Endothelial cell (in vitro differentiated cells): ENCODE measurements around the gene CD86. TPM values are rescaled to one million over a fixed set of nuclear protein-coding genes. Genes with fewer than 3 reads are reported as not detected.

ENCODE experiments used
- DNase-seq: peaks from one replicate; pipeline ENCODE4 v3.0.0; 2021; ENCODE audit warnings: low spot score
- H3K27ac Mint-ChIP-seq: one replicate; pipeline ENCODE4 v1.8.0; 2021; ENCODE audit warnings: mixed read lengths, inconsistent platforms; ENCODE audit not compliant: unreplicated experiment
- H3K27me3 Mint-ChIP-seq: one replicate; pipeline ENCODE4 v1.8.0; 2021; ENCODE audit warnings: mild to moderate bottlenecking, moderate library complexity, mixed read lengths, inconsistent platforms; ENCODE audit not compliant: unreplicated experiment
- H3K36me3 Mint-ChIP-seq: one replicate; pipeline ENCODE4 v1.8.0; 2021; ENCODE audit warnings: mild to moderate bottlenecking, low read depth, mixed read lengths, inconsistent platforms; ENCODE audit not compliant: unreplicated experiment
- H3K4me1 Mint-ChIP-seq: one replicate; pipeline ENCODE4 v1.8.0; 2021; ENCODE audit warnings: mild to moderate bottlenecking, mixed read lengths, inconsistent platforms; ENCODE audit not compliant: unreplicated experiment
- H3K4me3 Mint-ChIP-seq: one replicate; pipeline ENCODE4 v1.8.0; 2021; ENCODE audit warnings: mild to moderate bottlenecking, mixed read lengths, inconsistent platforms; ENCODE audit not compliant: unreplicated experiment
- H3K9me3 Mint-ChIP-seq: one replicate; pipeline ENCODE4 v1.8.0; 2021; ENCODE audit warnings: mixed read lengths, inconsistent platforms; ENCODE audit not compliant: unreplicated experiment
- CTCF ChIP-seq: fragments of 200-600 bp; sonication (generic); IDR thresholded peaks from one replicate; pipeline ENCODE4 v1.5.0; 2021; ENCODE audit warnings: antibody characterized with exemption; ENCODE audit not compliant: unreplicated experiment
- total RNA-seq: library from RNA; stranded (reverse); fragmentation: NEBNext Ultra II Directional; extraction: Animal tissue kit (Norgen Biotek cat#: 25700); gene quantifications from one replicate; pipeline ENCODE4 v1.2.1, GENCODE V29; 2021; ENCODE audit not compliant: unreplicated experiment

The CD86 gene
- total RNA-seq, 1 donor from 2014 or later = not detected

- H3K27me3 Mint-ChIP-seq = no peaks in the 10 kb centered on the region
- no peak for TF ChIP-seq CTCF
- no peak overlapping the region for H3K27ac Mint-ChIP-seq
- no peaks in the 10 kb centered on the region for H3K9me3 Mint-ChIP-seq
- no peak overlapping the region for H3K4me3 Mint-ChIP-seq
- no peaks in the 10 kb centered on the region for H3K36me3 Mint-ChIP-seq
- no peaks in the 10 kb centered on the region for H3K4me1 Mint-ChIP-seq
- no peak for DNase-seq
Measured at GRCh38 chr3:122097141-122097540, 42.0 kb downstream of the CD86 start.

GRCh38 chr3:122098611-122099010, 43.4 kb downstream of the CD86 start:
- H3K4me3 Mint-ChIP-seq = no peak overlapping the region
- no peaks in the 10 kb centered on the region for H3K27me3 Mint-ChIP-seq
- no peaks in the 10 kb centered on the region for H3K9me3 Mint-ChIP-seq
- no peak for TF ChIP-seq CTCF
- no peak for DNase-seq
- H3K36me3 Mint-ChIP-seq = no peaks in the 10 kb centered on the region
- H3K4me1 Mint-ChIP-seq = no peaks in the 10 kb centered on the region
- no peak overlapping the region for H3K27ac Mint-ChIP-seq

- no peak for TF ChIP-seq CTCF
- Mint-ChIP-seq H3K9me3 (no peaks in the 10 kb centered on the region), H3K4me3 (no peak overlapping the region), H3K27me3 (no peaks in the 10 kb centered on the region), H3K36me3 (no peaks in the 10 kb centered on the region), H3K27ac (no peak overlapping the region), H3K4me1 (no peaks in the 10 kb centered on the region)
- DNase-seq = no peak
Measured at GRCh38 chr3:122099255-122099654, 44.1 kb downstream of the CD86 start.

- no peaks in the 10 kb centered on the region for H3K36me3 Mint-ChIP-seq
- H3K27me3 Mint-ChIP-seq = no peaks in the 10 kb centered on the region
- no peak for TF ChIP-seq CTCF
- no peak overlapping the region for H3K4me3 Mint-ChIP-seq
- no peak for DNase-seq
- no peaks in the 10 kb centered on the region for H3K4me1 Mint-ChIP-seq
- no peaks in the 10 kb centered on the region for H3K9me3 Mint-ChIP-seq
- no peak overlapping the region for H3K27ac Mint-ChIP-seq
Measured at GRCh38 chr3:122100083-122100482, 44.9 kb downstream of the CD86 start.

- no peaks in the 10 kb centered on the region for H3K9me3 Mint-ChIP-seq
- DNase-seq = no peak
- no peaks in the 10 kb centered on the region for H3K27me3 Mint-ChIP-seq
- H3K27ac Mint-ChIP-seq = no peak overlapping the region
- H3K4me1 Mint-ChIP-seq = no peaks in the 10 kb centered on the region
- TF ChIP-seq CTCF = no peak
- no peaks in the 10 kb centered on the region for H3K36me3 Mint-ChIP-seq
- H3K4me3 Mint-ChIP-seq = no peak overlapping the region
Measured at GRCh38 chr3:122100591-122101463, 45.7 kb downstream of the CD86 start.
